ENCODE data around the gene VAT1L. TPM values are rescaled to one million over a fixed set of nuclear protein-coding genes. Genes with fewer than 3 reads are reported as not detected.

The VAT1L gene
- total RNA-seq, 1 donor from 2014 or later, result 0.32 TPM

DNA sequence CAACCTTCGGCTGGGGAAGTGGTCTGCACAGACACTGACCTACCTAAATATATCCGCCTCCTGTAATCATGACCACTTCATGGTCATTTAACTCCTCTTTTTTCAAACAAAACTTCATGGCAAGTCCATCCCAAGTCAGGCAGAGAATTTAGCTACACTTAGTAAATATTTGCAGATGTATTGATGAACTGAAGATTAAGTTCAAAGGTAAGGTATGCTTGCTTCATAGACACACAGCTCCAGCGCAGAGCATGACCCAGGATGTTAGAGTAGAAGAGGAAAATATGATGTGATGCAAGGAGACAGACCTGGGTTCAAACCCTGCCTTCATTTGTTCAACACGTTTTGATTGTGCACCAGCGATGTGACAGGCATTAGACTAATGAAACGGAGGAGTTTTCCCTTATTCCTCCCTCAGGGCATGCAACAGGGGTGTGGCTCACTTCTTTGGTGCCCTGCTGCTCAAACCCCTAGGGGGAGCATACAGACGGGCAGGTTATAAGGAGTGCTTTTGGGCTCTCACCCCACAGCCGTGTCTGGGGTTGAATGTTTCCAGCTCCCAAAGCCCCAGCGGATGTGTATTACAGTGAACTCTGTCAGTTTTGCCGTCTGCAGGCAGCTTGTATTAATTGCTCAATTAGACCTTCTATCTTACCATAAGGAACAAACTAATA lies 210.1 kb downstream of the VAT1L start:
- Histone ChIP-seq H3K27me3 (no peaks in the 10 kb centered on the region), H3K36me3 (no peaks in the 10 kb centered on the region), H3K27ac (no peak overlapping the region), H3K4me1 (no peaks in the 10 kb centered on the region), H3K4me3 (no peak overlapping the region), H3K9me3 (no peaks in the 10 kb centered on the region)
- ATAC-seq (no peak), DNase-seq (no peak)
- intact Hi-C loops (cut with DNase I), result no loop called here
- TF ChIP-seq, protein P1, sequence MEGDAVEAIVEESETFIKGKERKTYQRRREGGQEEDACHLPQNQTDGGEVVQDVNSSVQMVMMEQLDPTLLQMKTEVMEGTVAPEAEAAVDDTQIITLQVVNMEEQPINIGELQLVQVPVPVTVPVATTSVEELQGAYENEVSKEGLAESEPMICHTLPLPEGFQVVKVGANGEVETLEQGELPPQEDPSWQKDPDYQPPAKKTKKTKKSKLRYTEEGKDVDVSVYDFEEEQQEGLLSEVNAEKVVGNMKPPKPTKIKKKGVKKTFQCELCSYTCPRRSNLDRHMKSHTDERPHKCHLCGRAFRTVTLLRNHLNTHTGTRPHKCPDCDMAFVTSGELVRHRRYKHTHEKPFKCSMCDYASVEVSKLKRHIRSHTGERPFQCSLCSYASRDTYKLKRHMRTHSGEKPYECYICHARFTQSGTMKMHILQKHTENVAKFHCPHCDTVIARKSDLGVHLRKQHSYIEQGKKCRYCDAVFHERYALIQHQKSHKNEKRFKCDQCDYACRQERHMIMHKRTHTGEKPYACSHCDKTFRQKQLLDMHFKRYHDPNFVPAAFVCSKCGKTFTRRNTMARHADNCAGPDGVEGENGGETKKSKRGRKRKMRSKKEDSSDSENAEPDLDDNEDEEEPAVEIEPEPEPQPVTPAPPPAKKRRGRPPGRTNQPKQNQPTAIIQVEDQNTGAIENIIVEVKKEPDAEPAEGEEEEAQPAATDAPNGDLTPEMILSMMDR (IDR thresholded peaks at IDR 0.05), result no peak

DNA sequence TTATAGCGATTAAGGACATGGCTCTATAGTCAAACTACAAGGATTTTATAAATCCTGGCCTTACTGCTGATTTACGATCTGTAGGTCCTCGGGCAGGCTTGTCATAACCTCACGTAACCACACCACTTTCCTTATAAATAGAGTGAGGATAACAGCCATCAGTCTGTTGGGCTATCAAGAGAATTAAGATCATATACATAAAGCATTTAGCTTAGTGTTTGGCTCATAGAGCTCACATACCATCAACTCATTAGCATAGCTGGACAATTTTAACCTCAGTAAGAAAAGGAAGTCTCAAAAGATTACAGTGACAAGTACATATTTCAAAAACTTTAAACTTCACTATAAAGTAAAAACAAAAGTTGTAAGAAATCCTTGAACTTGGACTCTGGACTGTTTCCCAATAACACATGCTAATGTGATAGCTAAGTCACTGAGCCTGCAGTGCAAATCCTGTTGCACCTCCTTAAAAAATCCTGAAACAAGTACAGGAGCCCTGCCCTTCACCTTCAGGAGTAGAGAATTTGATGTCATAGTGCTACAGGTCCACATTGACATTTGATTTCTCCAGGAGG lies 213.2 kb downstream of the VAT1L start:
- no peak overlapping the region for H3K27ac ChIP-seq
- H3K9me3 ChIP-seq, result no peaks in the 10 kb centered on the region
- TF ChIP-seq, protein P1 (IDR thresholded peaks at IDR 0.05), result no peak
- no peaks in the 10 kb centered on the region for H3K4me1 ChIP-seq
- H3K36me3 ChIP-seq, result no peaks in the 10 kb centered on the region
- intact Hi-C loops (cut with DNase I), result no loop called here
- DNase-seq (no peak), ATAC-seq (no peak)
- no peak overlapping the region for H3K4me3 ChIP-seq
- H3K27me3 ChIP-seq, result no peaks in the 10 kb centered on the region

DNA sequence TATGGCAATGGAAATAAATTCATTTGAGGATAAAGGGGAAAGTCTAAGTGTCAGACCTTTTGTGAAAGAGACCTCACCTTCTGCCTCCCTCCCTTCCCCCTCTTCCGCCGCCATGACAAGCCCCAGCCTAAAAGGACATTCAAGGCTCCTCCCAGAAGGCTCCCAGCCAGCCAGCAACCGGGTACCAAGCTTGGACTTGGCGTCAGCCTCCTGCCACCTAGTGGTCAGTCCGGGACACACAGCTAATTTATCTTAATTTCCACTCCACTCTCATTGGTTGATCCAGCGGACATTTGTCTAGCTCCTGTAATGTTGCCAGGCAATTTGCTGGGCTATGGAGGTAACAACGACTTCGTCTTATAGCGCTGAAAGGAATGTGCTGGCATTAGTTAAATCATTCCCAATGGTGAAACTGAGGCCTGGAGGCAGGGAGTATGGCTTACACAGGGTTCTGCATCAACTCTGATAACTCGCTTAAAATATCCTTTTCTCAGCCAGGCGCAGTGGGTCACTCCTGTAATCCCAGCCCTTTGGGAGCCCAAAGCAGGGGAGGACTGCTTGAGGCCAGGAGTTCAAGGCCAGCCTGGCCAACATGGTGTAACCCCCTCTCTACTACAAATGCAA lies 214.7 kb downstream of the VAT1L start:
- Histone ChIP-seq H3K4me1 (no peaks in the 10 kb centered on the region), H3K36me3 (no peaks in the 10 kb centered on the region), H3K4me3 (no peak overlapping the region), H3K9me3 (no peaks in the 10 kb centered on the region), H3K27me3 (no peaks in the 10 kb centered on the region), H3K27ac (no peak overlapping the region)
- intact Hi-C loops (cut with DNase I), result no loop called here
- ATAC-seq, result peak; percentile 97
- peak; percentile 86 for DNase-seq
- TF ChIP-seq, protein P1 (IDR thresholded peaks at IDR 0.05), result peak; percentile 80

DNA sequence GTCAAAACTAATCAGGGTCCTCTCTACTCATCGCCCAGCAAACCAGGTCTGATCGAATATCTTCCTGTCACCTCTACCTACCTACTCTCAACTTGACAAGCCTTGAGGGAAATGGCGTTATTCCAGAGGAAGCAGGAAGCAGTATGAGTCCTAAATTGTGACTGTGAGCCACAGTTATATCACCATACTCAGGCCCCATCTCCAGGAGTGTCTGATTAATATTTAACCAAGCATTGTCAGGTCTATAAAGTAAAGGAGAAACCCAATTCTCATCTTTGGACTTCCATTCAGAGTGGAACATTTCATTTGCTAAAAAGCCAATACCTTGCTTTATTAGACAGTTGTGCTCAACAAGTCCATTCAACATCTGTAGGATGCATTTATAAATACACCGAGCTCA lies 216.2 kb downstream of the VAT1L start:
- DNase-seq, result no peak
- ATAC-seq, result no peak
- no peak overlapping the region for H3K27ac ChIP-seq
- no peaks in the 10 kb centered on the region for H3K36me3 ChIP-seq
- intact Hi-C loops (cut with DNase I), result no loop called here
- no peaks in the 10 kb centered on the region for H3K4me1 ChIP-seq
- H3K9me3 ChIP-seq, result no peaks in the 10 kb centered on the region
- H3K4me3 ChIP-seq, result no peak overlapping the region
- H3K27me3 ChIP-seq, result no peaks in the 10 kb centered on the region
- TF ChIP-seq, protein P1 (IDR thresholded peaks at IDR 0.05), result no peak

DNA sequence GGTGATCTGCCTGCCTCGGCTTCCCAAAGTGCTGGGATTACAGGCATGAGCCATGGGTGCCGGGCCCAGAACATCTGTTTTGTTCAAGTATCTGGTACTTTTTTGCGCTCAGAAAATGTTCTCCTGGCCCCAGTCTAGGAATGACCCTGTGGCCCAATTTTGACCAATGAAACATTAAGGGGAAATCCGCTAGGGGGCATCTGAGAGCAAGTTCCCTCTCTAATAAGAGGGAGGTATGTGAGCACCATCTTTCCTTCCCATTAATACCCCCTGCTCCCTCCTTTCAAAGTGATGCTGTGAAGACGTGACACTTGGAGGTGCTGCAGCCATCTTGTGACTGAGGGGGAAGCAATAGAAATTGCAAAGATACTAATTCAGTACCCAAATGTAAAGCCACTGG lies 217.5 kb downstream of the VAT1L start:
- ATAC-seq (no peak), DNase-seq (no peak)
- no peaks in the 10 kb centered on the region for H3K27me3 ChIP-seq
- TF ChIP-seq, protein P1 (IDR thresholded peaks at IDR 0.05), result peak; percentile 26
- H3K36me3 ChIP-seq, result no peaks in the 10 kb centered on the region
- no peaks in the 10 kb centered on the region for H3K4me1 ChIP-seq
- H3K27ac ChIP-seq, result no peak overlapping the region
- H3K4me3 ChIP-seq, result no peak overlapping the region
- intact Hi-C loops (cut with DNase I), result no loop called here
- H3K9me3 ChIP-seq, result no peaks in the 10 kb centered on the region
